Neural cell (in vitro differentiated cells): ENCODE data around the gene ABAT. TPM values are rescaled to one million over a fixed set of nuclear protein-coding genes. Genes with fewer than 3 reads are reported as not detected.

Experiments
- H2AFZ ChIP-seq: fragments of 200-600, 300-800 bp; sonication (generic), shearing (Covaris generic); 2 replicates; pipeline ENCODE4 v1.6.0; 2014; ENCODE audit warnings: low read depth, mild to moderate bottlenecking, antibody characterized with exemption, low read length, moderate library complexity
- H3F3A ChIP-seq: fragments of 200-600 bp; shearing (Covaris generic); 2 replicates; pipeline ENCODE4 v1.6.1; 2016; ENCODE audit warnings: mild to moderate bottlenecking, moderate library complexity, mixed read lengths, antibody characterized with exemption, low read length; ENCODE audit not compliant: insufficient read depth, poor library complexity, severe bottlenecking
- H3K27ac ChIP-seq: fragments of 200-600, 300-800 bp; sonication (generic), shearing (Covaris generic); 2 replicates; pipeline ENCODE4 v1.5.1; 2014; ENCODE audit warnings: mild to moderate bottlenecking, low read length, moderate library complexity
- H3K27me3 ChIP-seq: fragments of 300-800, 200-600 bp; sonication (generic), shearing (Covaris generic); 2 replicates; pipeline ENCODE4 v1.6.0; 2014; ENCODE audit warnings: mild to moderate bottlenecking, low read depth, low read length, moderate library complexity; ENCODE audit not compliant: insufficient read depth
- H3K36me3 ChIP-seq: fragments of 300-800, 200-600 bp; sonication (generic), shearing (Covaris generic); 2 replicates; pipeline ENCODE4 v1.5.1; 2014; ENCODE audit warnings: mild to moderate bottlenecking, antibody characterized with exemption, low read length, moderate library complexity; ENCODE audit not compliant: insufficient read depth
- H3K4me2 ChIP-seq: fragments of 300-800, 200-600 bp; sonication (generic), shearing (Covaris generic); 2 replicates; pipeline ENCODE4 v1.6.0; 2014; ENCODE audit warnings: mild to moderate bottlenecking, low read length
- H3K4me3 ChIP-seq: fragments of 300-800, 200-600 bp; sonication (generic), shearing (Covaris generic); 2 replicates; pipeline ENCODE4 v1.5.1; 2014; ENCODE audit warnings: mild to moderate bottlenecking, low read length, moderate library complexity
- H3K79me2 ChIP-seq: fragments of 200-600 bp; shearing (Covaris generic); replicated peaks from 2 replicates; pipeline ENCODE4 v1.6.0; 2014; ENCODE audit warnings: mild to moderate bottlenecking, low read length, moderate library complexity; ENCODE audit not compliant: insufficient read depth
- H3K9ac ChIP-seq: fragments of 300-800, 200-600 bp; sonication (generic), shearing (Covaris generic); 2 replicates; pipeline ENCODE4 v1.6.1; 2016; ENCODE audit warnings: mild to moderate bottlenecking, low read length, mixed read lengths
- H3K9me2 ChIP-seq: fragments of 200-600 bp; shearing (Covaris generic); 2 replicates; pipeline ENCODE4 v1.6.1; 2016; ENCODE audit warnings: mild to moderate bottlenecking, low read length, mixed read lengths; ENCODE audit not compliant: insufficient read depth
- H3K9me3 ChIP-seq: fragments of 200-600, 300-800 bp; sonication (generic), shearing (Covaris generic); 2 replicates; pipeline ENCODE4 v1.6.1; 2016; ENCODE audit warnings: mild to moderate bottlenecking, mixed run types, low read length, moderate library complexity, mixed read lengths
- H4K20me1 ChIP-seq: fragments of 200-600 bp; shearing (Covaris generic); 2 replicates; pipeline ENCODE4 v1.6.1; 2016; ENCODE audit warnings: mild to moderate bottlenecking, mixed run types; ENCODE audit not compliant: insufficient read depth
- CTCF ChIP-seq: fragments of 450-650 bp; IDR thresholded peaks from 2 replicates; pipeline ENCODE4 v1.5.1; 2014; ENCODE audit warnings: antibody characterized with exemption, mild to moderate bottlenecking, moderate library complexity; ENCODE audit not compliant: poor library complexity, severe bottlenecking
- EP300 ChIP-seq: fragments of 450-650 bp; conservative IDR thresholded peaks from 2 replicates; pipeline ENCODE4 v1.6.1; 2014; ENCODE audit warnings: antibody characterized with exemption, mild to moderate bottlenecking, moderate library complexity; ENCODE audit not compliant: poor library complexity, severe bottlenecking
- EZH2 ChIP-seq: fragments of 200-600, 300-800 bp; shearing (Covaris generic), sonication (generic); IDR thresholded peaks from 2 replicates; pipeline ENCODE4 v1.6.1; 2014; ENCODE audit warnings: antibody characterized with exemption, low read length, borderline replicate concordance, mild to moderate bottlenecking; ENCODE audit not compliant: insufficient read depth, poor library complexity, severe bottlenecking
- MXI1 ChIP-seq: fragments of 450-650 bp; conservative IDR thresholded peaks from 2 replicates; pipeline ENCODE4 v1.6.1; 2014; ENCODE audit warnings: antibody characterized with exemption, mild to moderate bottlenecking; ENCODE audit not compliant: poor library complexity, severe bottlenecking
- POLR2AphosphoS5 ChIP-seq: IDR thresholded peaks from 2 replicates; pipeline ENCODE4 v1.6.1; 2012
- RAD21 ChIP-seq: fragments of 450-650 bp; conservative IDR thresholded peaks from 2 replicates; pipeline ENCODE4 v1.6.1; 2014; ENCODE audit warnings: antibody characterized with exemption, mild to moderate bottlenecking, moderate library complexity
- REST ChIP-seq: IDR thresholded peaks from 2 replicates; pipeline ENCODE4 v1.6.1; 2012; ENCODE audit warnings: borderline replicate concordance
- SMC3 ChIP-seq: fragments of 450-650 bp; conservative IDR thresholded peaks from 2 replicates; pipeline ENCODE4 v1.6.1; 2014; ENCODE audit warnings: antibody characterized with exemption, mild to moderate bottlenecking, moderate library complexity; ENCODE audit not compliant: poor library complexity
- TAF1 ChIP-seq: IDR thresholded peaks from 2 replicates; pipeline ENCODE4 v1.6.1; 2012; ENCODE audit warnings: low read depth
- polyA plus RNA-seq: library from polyadenylated mRNA; depleted of rRNA; stranded (reverse); fragments of >200 nt; gene quantifications from 2 replicates; pipeline ENCODE4 v1.2.3, GENCODE V29; 2014

Gene ABAT
- polyA plus RNA-seq, 1 donor from 2014 or later, result 125 TPM

GRCh38 chr16:8682551-8683259, 8.3 kb downstream of the ABAT start:
- Histone ChIP-seq H4K20me1 (no peaks in the 10 kb centered on the region), H3K79me2 (no peaks in the 10 kb centered on the region), H3K4me3 (no peak overlapping the region), H3K9me3 (no peaks in the 10 kb centered on the region), H3K36me3 (no peaks in the 10 kb centered on the region), H3K27ac (no peak overlapping the region), H2AFZ (no peak overlapping the region), H3K9ac (no peak overlapping the region), H3K27me3 (no peaks in the 10 kb centered on the region), H3K4me2 (no peak overlapping the region), H3K9me2 (no peaks in the 10 kb centered on the region), H3F3A (no peaks in the 10 kb centered on the region)
- TF ChIP-seq MXI1 (no peak), SMC3 (no peak), EP300 (no peak), RAD21 (no peak), REST (no peak), CTCF (no peak), POLR2AphosphoS5 (no peak), EZH2 (no peak), TAF1 (no peak)

GRCh38 chr16:8683640-8684039, 9.2 kb downstream of the ABAT start:
- Histone ChIP-seq H3K27ac (no peak overlapping the region), H3K79me2 (no peaks in the 10 kb centered on the region), H3K36me3 (no peaks in the 10 kb centered on the region), H3K4me3 (no peak overlapping the region), H3K9me3 (no peaks in the 10 kb centered on the region), H2AFZ (no peak overlapping the region), H3F3A (no peaks in the 10 kb centered on the region), H3K4me2 (no peak overlapping the region), H3K9me2 (no peaks in the 10 kb centered on the region), H3K27me3 (no peaks in the 10 kb centered on the region), H4K20me1 (no peaks in the 10 kb centered on the region), H3K9ac (no peak overlapping the region)
- TF ChIP-seq POLR2AphosphoS5 (no peak), SMC3 (no peak), TAF1 (no peak), CTCF (no peak), MXI1 (no peak), EP300 (no peak), EZH2 (no peak), REST (no peak), RAD21 (no peak)
